ENCODE data around the gene MIOX.

MIOX gene

GRCh38 chr22:50473088-50473487, 13.6 kb upstream of the MIOX start:
- TF ChIP-seq CTCF (IDR thresholded peaks at IDR 0.05; ENCODE audit: low read depth, low read length, missing control alignments) = peak; percentile 30
- in situ Hi-C loops (cut with HindIII; ENCODE audit: low sequenced_read_pairs) = no loop called here
- DNase-seq (ENCODE audit: low read depth) = no peak
- H3K4me3 ChIP-seq (ENCODE audit: low read depth, low read length) = no peak overlapping the region

- in situ Hi-C loops (cut with HindIII; ENCODE audit: low sequenced_read_pairs) = no loop called here
- DNase-seq (ENCODE audit: low read depth) = peak; percentile 8
- TF ChIP-seq CTCF (IDR thresholded peaks at IDR 0.05; ENCODE audit: low read depth, low read length, missing control alignments) = no peak
Observed at GRCh38 chr22:50473855-50474671, 12.6 kb upstream of the MIOX start.

GRCh38 chr22:50474710-50475651, 11.7 kb upstream of the MIOX start, which contains the start of gene SBF1:
Gene SBF1 (minus strand): TSS chr22:50475035. CDS start chr22:50474840, 195 bp downstream.
- DNase-seq (ENCODE audit: low read depth) = peak; percentile 69
- TF ChIP-seq CTCF (IDR thresholded peaks at IDR 0.05; ENCODE audit: low read depth, low read length, missing control alignments) = no peak
- in situ Hi-C loops (cut with HindIII; ENCODE audit: low sequenced_read_pairs) = no loop called here
- peak within 1 kb of the TSS; percentile 60 for H3K4me3 ChIP-seq (ENCODE audit: low read depth, low read length)

More at GRCh38 chr22:50473855-50474671, 12.6 kb upstream of the MIOX start:
- peak overlapping the region; percentile 60 for H3K4me3 ChIP-seq (ENCODE audit: low read depth, low read length)

GRCh38 chr22:50475652-50476002, 11.0 kb upstream of the MIOX start:
- no peak for TF ChIP-seq CTCF (IDR thresholded peaks at IDR 0.05; ENCODE audit: low read depth, low read length, missing control alignments)
- DNase-seq (ENCODE audit: low read depth) = no peak
- no peak overlapping the region for H3K4me3 ChIP-seq (ENCODE audit: low read depth, low read length)
- in situ Hi-C loops (cut with HindIII; ENCODE audit: low sequenced_read_pairs) = no loop called here

GRCh38 chr22:50476868-50477267, 9.8 kb upstream of the MIOX start:
- no peak for DNase-seq (ENCODE audit: low read depth)
- no peak for TF ChIP-seq CTCF (IDR thresholded peaks at IDR 0.05; ENCODE audit: low read depth, low read length, missing control alignments)
- no peak overlapping the region for H3K4me3 ChIP-seq (ENCODE audit: low read depth, low read length)
- in situ Hi-C loops (cut with HindIII; ENCODE audit: low sequenced_read_pairs) = no loop called here

- DNase-seq (ENCODE audit: low read depth) = no peak
- no peak for TF ChIP-seq CTCF (IDR thresholded peaks at IDR 0.05; ENCODE audit: low read depth, low read length, missing control alignments)
- in situ Hi-C loops (cut with HindIII; ENCODE audit: low sequenced_read_pairs) = no loop called here
- H3K4me3 ChIP-seq (ENCODE audit: low read depth, low read length) = no peak overlapping the region
Observed at GRCh38 chr22:50477923-50478322, 8.7 kb upstream of the MIOX start.

Data from astrocyte of the cerebellum (primary cell).